H1 (cell line): ENCODE data around the gene ACACA. TPM values are rescaled to one million over a fixed set of nuclear protein-coding genes. Genes with fewer than 3 reads are reported as not detected.

Source experiments
- CTCF ChIA-PET: fragments of 300-600 bp; sonication (Branson Sonifier 250); formaldehyde crosslinking; loops from one replicate; lab custom pipeline; 2021; ENCODE audit not compliant: partially characterized antibody; lab: Charles Lee
- POLR2A ChIA-PET: fragments of 300-600 bp; sonication (Branson Sonifier 250); formaldehyde crosslinking; loops from one replicate; lab custom pipeline; 2021; ENCODE audit warnings: inconsistent platforms; ENCODE audit not compliant: partially characterized antibody; lab: Charles Lee
- DNase-seq, 2 experiments: peaks; one replicate each; pipeline versions ENCODE4 v3.0.0 to v3.0.0-alpha.2; 2010 to 2022; ENCODE audit warnings: low spot score in 2 of 2, low read depth in 1 of 2, mixed read lengths in 1 of 2
- FAIRE-seq: peaks from 2 replicates; lab custom pipeline; 2011; peaks lifted over from hg19 to GRCh38; lab: Jason Lieb, UNC
- H2AFZ ChIP-seq: 2 replicates; pipeline ENCODE4 v1.8.1; 2012; ENCODE audit warnings: low read length, inconsistent platforms
- H2AK5ac ChIP-seq: 2 replicates; pipeline ENCODE4 v1.6.1; 2013; ENCODE audit warnings: low read depth, low read length
- H2BK120ac ChIP-seq: replicated peaks from 2 replicates; pipeline ENCODE3; 2013; ENCODE audit warnings: low read depth, low read length, inconsistent platforms
- H2BK12ac ChIP-seq: 2 replicates; pipeline ENCODE4 v1.6.1; 2013; ENCODE audit warnings: low read depth, low read length
- H2BK15ac ChIP-seq: 2 replicates; pipeline ENCODE4 v1.6.1; 2013; ENCODE audit warnings: low read length
- H2BK20ac ChIP-seq: 2 replicates; pipeline ENCODE4 v1.6.1; 2013; ENCODE audit warnings: low read length
- H2BK5ac ChIP-seq: 2 replicates; pipeline ENCODE4 v1.6.1; 2013; ENCODE audit warnings: low read depth, low read length
- H3K14ac ChIP-seq: 2 replicates; pipeline ENCODE4 v1.6.1; 2013; ENCODE audit warnings: inconsistent platforms; ENCODE audit not compliant: insufficient read length
- H3K18ac ChIP-seq: 2 replicates; pipeline ENCODE4 v1.6.1; 2013; ENCODE audit warnings: low read length; ENCODE audit errors: extremely low read depth
- H3K23ac ChIP-seq: 2 replicates; pipeline ENCODE4 v1.6.1; 2013; ENCODE audit warnings: inconsistent platforms; ENCODE audit not compliant: insufficient read length
- H3K23me2 ChIP-seq: 2 replicates; pipeline ENCODE4 v1.6.1; 2013; ENCODE audit warnings: low read depth, low read length
- H3K27ac ChIP-seq: 2 replicates; pipeline ENCODE4 v1.6.1; 2011; ENCODE audit warnings: low read depth, low read length, inconsistent platforms
- H3K27me3 ChIP-seq, 4 experiments: replicated peaks in 1 of 4; 1 replicate in 1 of 4; 2 replicates in 3 of 4; pipeline versions ENCODE4 v1.6.1 to v1.8.1; 2011 to 2013; ENCODE audit warnings: low read length in 3 of 4, mild to moderate bottlenecking in 3 of 4, inconsistent platforms in 2 of 4, mixed read lengths in 2 of 4, moderate library complexity in 1 of 4; ENCODE audit not compliant: control insufficient read depth in 3 of 4, insufficient read depth in 3 of 4; ENCODE audit errors: extremely low read depth in 1 of 4
- H3K36me3 ChIP-seq, 4 experiments: 2 replicates each; pipeline versions ENCODE4 v1.6.1 to v1.8.1; 2011 to 2013; ENCODE audit warnings: mild to moderate bottlenecking in 4 of 4, low read length in 3 of 4, moderate library complexity in 2 of 4, control low read depth in 1 of 4, inconsistent platforms in 1 of 4; ENCODE audit not compliant: insufficient read depth in 4 of 4, control insufficient read depth in 2 of 4
- H3K4ac ChIP-seq: replicated peaks from 2 replicates; pipeline ENCODE3; 2013; ENCODE audit warnings: low read length, low read depth, mixed read lengths, inconsistent platforms; ENCODE audit not compliant: insufficient read length
- H3K4me1 ChIP-seq, 4 experiments: replicated peaks in 1 of 4; 1 replicate in 1 of 4; 2 replicates in 3 of 4; pipeline versions ENCODE4 v1.6.1 to v1.8.1; 2011 to 2013; ENCODE audit warnings: low read length in 3 of 4, inconsistent platforms in 2 of 4, mixed read lengths in 1 of 4; ENCODE audit not compliant: insufficient read depth in 4 of 4, control insufficient read depth in 3 of 4
- H3K4me2 ChIP-seq, 2 experiments: 2 replicates each; pipeline versions ENCODE4 v1.6.1 to v1.8.1; 2011 to 2013; ENCODE audit warnings: low read depth in 2 of 2, low read length in 2 of 2, control low read depth in 1 of 2, inconsistent platforms in 1 of 2, mild to moderate bottlenecking in 1 of 2; ENCODE audit not compliant: insufficient read depth in 1 of 2
- H3K4me3 ChIP-seq, 4 experiments: fragments of 200-600, 300-600 bp in 1 of 4; sonication (generic), shearing (Covaris generic), sonication (Bioruptor Twin) in 1 of 4; 2 replicates each; pipeline versions ENCODE4 v1.5.1 to v1.8.1; 2011 to 2016; ENCODE audit warnings: low read length in 4 of 4, low read depth in 3 of 4, control low read depth in 2 of 4, inconsistent platforms in 2 of 4, mild to moderate bottlenecking in 2 of 4, mixed read lengths in 1 of 4, moderate library complexity in 1 of 4; ENCODE audit not compliant: insufficient read depth in 2 of 4; ENCODE audit errors: extremely low read depth in 1 of 4
- H3K56ac ChIP-seq: replicated peaks from 2 replicates; pipeline ENCODE3; 2013; ENCODE audit warnings: low read depth, mild to moderate bottlenecking, mixed read lengths, low read length, inconsistent platforms; ENCODE audit not compliant: insufficient read length
- H3K79me1 ChIP-seq: 2 replicates; pipeline ENCODE4 v1.6.1; 2013; ENCODE audit warnings: low read depth, low read length, control low read depth
- H3K79me2 ChIP-seq, 2 experiments: 2 replicates each; pipeline versions ENCODE4 v1.6.1 to v1.8.1; 2012 to 2013; ENCODE audit warnings: low read length in 2 of 2, mild to moderate bottlenecking in 2 of 2, inconsistent platforms in 1 of 2; ENCODE audit not compliant: insufficient read depth in 2 of 2, control insufficient read depth in 1 of 2
- H3K9ac ChIP-seq, 4 experiments: replicated peaks in 1 of 4; 1 replicate in 1 of 4; 2 replicates in 3 of 4; pipeline versions ENCODE4 v1.6.1 to v1.8.1; 2011 to 2013; ENCODE audit warnings: low read depth in 3 of 4, low read length in 3 of 4, control low read depth in 2 of 4, mild to moderate bottlenecking in 2 of 4, moderate library complexity in 2 of 4, inconsistent platforms in 1 of 4; ENCODE audit errors: extremely low read depth in 1 of 4
- H3K9me3 ChIP-seq, 2 experiments: 2 replicates each; pipeline versions ENCODE4 v1.6.1 to v1.8.1; 2012 to 2013; ENCODE audit warnings: mild to moderate bottlenecking in 2 of 2, moderate library complexity in 2 of 2, control low read depth in 1 of 2, inconsistent platforms in 1 of 2, low read depth in 1 of 2, low read length in 1 of 2, mixed read lengths in 1 of 2; ENCODE audit not compliant: insufficient read depth in 2 of 2
- H4K20me1 ChIP-seq, 2 experiments: replicated peaks in 1 of 2; 2 replicates each; pipeline versions ENCODE3 to v1.8.1; 2011 to 2013; ENCODE audit warnings: inconsistent platforms in 2 of 2, low read length in 2 of 2, mild to moderate bottlenecking in 1 of 2; ENCODE audit not compliant: insufficient read depth in 2 of 2, control insufficient read depth in 1 of 2
- H4K5ac ChIP-seq: 2 replicates; pipeline ENCODE4 v1.6.1; 2013; ENCODE audit warnings: low read length, low read depth, mixed read lengths, inconsistent platforms; ENCODE audit not compliant: insufficient read length
- H4K8ac ChIP-seq: 2 replicates; pipeline ENCODE4 v1.8.0; 2013; ENCODE audit warnings: mild to moderate bottlenecking, moderate library complexity, low read length, inconsistent platforms; ENCODE audit not compliant: insufficient read depth; ENCODE audit errors: extremely low read depth
- H4K91ac ChIP-seq: replicated peaks from 2 replicates; pipeline ENCODE3; 2013; ENCODE audit warnings: low read length, mixed read lengths, inconsistent platforms; ENCODE audit not compliant: insufficient read length
- BCL11A ChIP-seq, 2 experiments: IDR thresholded peaks; one replicate each; pipeline ENCODE4 v1.6.1; 2011; ENCODE audit warnings: low read depth in 2 of 2, low read length in 2 of 2, mild to moderate bottlenecking in 2 of 2
- BRCA1 ChIP-seq: IDR thresholded peaks from 2 replicates; pipeline ENCODE4 v1.6.1; 2012; ENCODE audit warnings: low read depth, low read length, improper control_type of control experiment
- CREB1 ChIP-seq: IDR thresholded peaks from 2 replicates; pipeline ENCODE4 v1.6.1; 2012; ENCODE audit warnings: inconsistent platforms
- FOSL1 ChIP-seq: IDR thresholded peaks from 2 replicates; pipeline ENCODE4 v1.6.1; 2011; ENCODE audit warnings: mild to moderate bottlenecking, low read depth, low read length, moderate library complexity; ENCODE audit not compliant: insufficient read depth
- GABPA ChIP-seq: IDR thresholded peaks from 2 replicates; pipeline ENCODE4 v1.6.1; 2011; ENCODE audit warnings: mild to moderate bottlenecking, low read length, moderate library complexity, borderline replicate concordance; ENCODE audit not compliant: insufficient read depth
- HDAC6 ChIP-seq: IDR thresholded peaks from one replicate; pipeline ENCODE4 v1.7.1; 2012; ENCODE audit warnings: low read depth, mild to moderate bottlenecking, inconsistent platforms, low read length, moderate library complexity
- POLR2AphosphoS5 ChIP-seq: IDR thresholded peaks from 2 replicates; pipeline ENCODE4 v1.6.1; 2011; ENCODE audit warnings: low read depth, low read length
- RAD21 ChIP-seq, 2 experiments: IDR thresholded peaks in 1 of 2; conservative IDR thresholded peaks in 1 of 2; 2 replicates each; pipeline ENCODE4 v1.6.1; 2011; ENCODE audit warnings: low read depth in 2 of 2, low read length in 2 of 2, improper control_type of control experiment in 1 of 2, inconsistent platforms in 1 of 2, mild to moderate bottlenecking in 1 of 2, moderate library complexity in 1 of 2
- RXRA ChIP-seq: IDR thresholded peaks from 2 replicates; pipeline ENCODE4 v1.6.1; 2011; ENCODE audit warnings: low read depth, mild to moderate bottlenecking, low read length, moderate library complexity; ENCODE audit not compliant: insufficient read depth
- TAF1 ChIP-seq: IDR thresholded peaks from 2 replicates; pipeline ENCODE4 v1.6.1; 2011; ENCODE audit warnings: mild to moderate bottlenecking, low read depth, low read length
- TBP ChIP-seq: IDR thresholded peaks from 2 replicates; pipeline ENCODE4 v1.6.1; 2011; ENCODE audit warnings: low read depth, low read length, improper control_type of control experiment
- YY1 ChIP-seq: IDR thresholded peaks from 2 replicates; pipeline ENCODE4 v1.6.1; 2011; ENCODE audit warnings: low read depth, mild to moderate bottlenecking, low read length
- ZNF274 ChIP-seq: IDR thresholded peaks from 2 replicates; pipeline ENCODE4 v1.7.0; 2012; ENCODE audit warnings: low read length, borderline replicate concordance; ENCODE audit errors: extremely low read depth
- WGBS, 2 experiments: shearing (Covaris generic) in 1 of 2; methylation state at CpG; one replicate each; pipeline versions ENCODE4 v1.1.6 to v1.1.7; 2013 to 2015; ENCODE audit warnings: low lambda C conversion rate in 2 of 2, mixed read lengths in 2 of 2, inconsistent platforms in 1 of 2, low coverage in 1 of 2, missing lambda C conversion rate in 1 of 2; ENCODE audit not compliant: insufficient replicate concordance in 2 of 2, insufficient coverage in 1 of 2, insufficient read length in 1 of 2; ENCODE audit errors: extremely low coverage in 1 of 2, missing lambda C conversion rate in 1 of 2; 5-methylcytosine and 5-hydroxymethylcytosine counted together
- polyA plus RNA-seq, 7 experiments: library from polyadenylated mRNA; depleted of rRNA in 3 of 7; stranded (reverse) in 5 of 7; unstranded in 2 of 7; fragments of >200 nt in 5 of 7; fragments of 200-250 nt in 2 of 7; gene quantifications; 1 replicate in 5 of 7; 2 replicates in 1 of 7; 4 replicates in 1 of 7; pipeline versions ENCODE4 v1.2.1 to v1.2.3, GENCODE V29; 2011 to 2013; ENCODE audit warnings: missing spikeins in 2 of 7, mixed read lengths in 2 of 7
- total RNA-seq: library from RNA; stranded (reverse); fragmentation: NEBNext Ultra II Directional; extraction: Animal tissue kit (Norgen Biotek cat#: 25700); gene quantifications from 2 replicates; pipeline ENCODE4 v1.2.1, GENCODE V29; 2021
- TF ChIP-seq, protein P1 (sequence below): IDR thresholded peaks from 2 replicates; pipeline ENCODE4 v1.6.1; 2011; ENCODE audit warnings: low read length, improper control_type of control experiment

ACACA gene
- total and polyA plus RNA-seq, 2 of the 8 experiments (the other 6 are each of a cell fraction or from before 2014, with no cell fraction given), result 74.0 to 160 TPM

DNA sequence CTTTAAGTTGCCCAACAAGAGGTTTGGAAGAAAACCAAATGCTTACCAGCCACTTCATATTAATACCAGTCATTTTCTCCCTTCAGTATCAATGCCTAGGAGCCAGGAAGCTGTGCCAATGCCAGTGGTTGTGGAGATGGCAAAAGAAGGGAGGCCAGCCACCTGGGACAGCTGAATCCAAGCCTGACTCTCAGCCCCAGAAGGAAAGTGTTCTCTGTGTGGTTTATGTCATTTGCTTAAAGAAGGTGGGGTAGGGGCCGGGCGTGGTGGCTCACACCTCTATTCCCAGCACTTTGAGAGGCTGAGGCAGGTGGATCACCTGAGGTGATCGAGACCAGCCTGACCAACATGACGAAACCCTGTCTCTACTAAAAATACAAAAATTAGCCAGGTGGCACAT, 17.5 kb downstream of the ACACA start:
- H3K36me3 ChIP-seq, result no peaks in the 10 kb centered on the region
- no peaks in the 10 kb centered on the region for H3K4me1 ChIP-seq
- H2BK20ac ChIP-seq, result no peak overlapping the region
- TF ChIP-seq FOSL1 (no peak), BCL11A (IDR thresholded peaks at IDR 0.05; ENCODE audit: low read depth in 2 of 2, low read length in 2 of 2) (no peak), RAD21 (IDR thresholded peaks at IDR 0.05 in 1 of 2, conservative IDR thresholded peaks at IDR 0.05 in 1 of 2; ENCODE audit: low read depth in 2 of 2, low read length in 2 of 2) (no peak), TBP (no peak), TAF1 (no peak), HDAC6 (no peak), GABPA (no peak), POLR2AphosphoS5 (no peak), YY1 (no peak), RXRA (no peak), BRCA1 (no peak), ZNF274 (no peak), CREB1 (no peak)
- TF ChIP-seq, protein P1, sequence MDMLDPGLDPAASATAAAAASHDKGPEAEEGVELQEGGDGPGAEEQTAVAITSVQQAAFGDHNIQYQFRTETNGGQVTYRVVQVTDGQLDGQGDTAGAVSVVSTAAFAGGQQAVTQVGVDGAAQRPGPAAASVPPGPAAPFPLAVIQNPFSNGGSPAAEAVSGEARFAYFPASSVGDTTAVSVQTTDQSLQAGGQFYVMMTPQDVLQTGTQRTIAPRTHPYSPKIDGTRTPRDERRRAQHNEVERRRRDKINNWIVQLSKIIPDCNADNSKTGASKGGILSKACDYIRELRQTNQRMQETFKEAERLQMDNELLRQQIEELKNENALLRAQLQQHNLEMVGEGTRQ, result no peak
- TF ChIP-seq, all 59 proteins: peak for 0
- Histone ChIP-seq H2AFZ (no peak overlapping the region), H3K79me2 (no peaks in the 10 kb centered on the region), H4K5ac (no peak overlapping the region), H2BK5ac (no peak overlapping the region), H3K23me2 (no peaks in the 10 kb centered on the region), H3K9ac (no peak overlapping the region), H2BK120ac (no peak overlapping the region), H3K27me3 (no peaks in the 10 kb centered on the region), H3K27ac (no peak overlapping the region), H3K23ac (no peak overlapping the region), H3K56ac (no peak overlapping the region), H4K91ac (no peak overlapping the region), H4K20me1 (no peaks in the 10 kb centered on the region), H4K8ac (no peak overlapping the region), H2AK5ac (no peak overlapping the region), H3K79me1 (no peaks in the 10 kb centered on the region), H2BK12ac (no peak overlapping the region), H3K4me2 (no peak overlapping the region), H3K4ac (no peak overlapping the region), H2BK15ac (no peak overlapping the region), H3K14ac (no peak overlapping the region), H3K9me3 (no peaks in the 10 kb centered on the region), H3K18ac (no peak overlapping the region), H3K4me3 (no peak overlapping the region)
- WGBS, 2 experiments, result 83% methylated on average over 4 of the region's 4 CpGs; no CpG with 5 or more reads in 1 of the 2 experiments
- CTCF ChIA-PET, result interaction anchor here (0.6 to 9.1 kb wide), 3 partner anchors 15 to 353 kb away, joined by 3 to 126 read pairs (median 3); partner anchors contain the start of gene C17orf78
- POLR2A ChIA-PET, result no interaction called here
- no peak for DNase-seq
- FAIRE-seq, result no peak
